Activated T-cell treated with anti-CD3 and anti-CD28 coated beads for 48 hours (primary cell): ENCODE data around the gene OR2A14.
"Not testable (repeated sequence)": the region's sequence is repeated elsewhere in the genome, so short reads cannot be mapped to it uniquely, and the experiment has no call there.

Source experiments
- DNase-seq: peaks from one replicate; pipeline ENCODE4 v3.0.0-alpha.2; 2020; ENCODE audit warnings: low read depth

The OR2A14 gene

DNA sequence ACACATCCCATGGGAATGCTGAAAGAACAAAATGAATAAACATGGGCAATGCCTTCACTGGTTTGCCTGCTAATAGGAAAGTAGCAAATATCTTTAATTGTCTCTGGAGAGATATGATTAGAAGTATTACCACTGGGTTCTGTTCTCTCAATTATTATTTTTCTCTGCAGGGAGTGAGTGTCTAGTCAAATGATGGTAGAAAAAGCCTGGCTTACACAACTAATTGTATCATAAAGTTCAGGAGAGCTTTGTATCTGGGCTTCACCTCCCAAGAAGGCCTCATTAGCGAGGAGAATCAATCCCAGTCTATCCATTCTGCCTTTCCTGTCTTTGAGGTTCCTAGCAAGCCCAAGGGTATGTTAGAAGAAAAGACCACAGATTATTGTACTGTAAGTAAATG, at the start of gene OR2A14:
Gene OR2A14, plus strand, starts transcription at position 301 of the 400 bp plus-strand sequence. CDS start 5,937 bp downstream, outside the sequence.
- no peak for DNase-seq

DNA sequence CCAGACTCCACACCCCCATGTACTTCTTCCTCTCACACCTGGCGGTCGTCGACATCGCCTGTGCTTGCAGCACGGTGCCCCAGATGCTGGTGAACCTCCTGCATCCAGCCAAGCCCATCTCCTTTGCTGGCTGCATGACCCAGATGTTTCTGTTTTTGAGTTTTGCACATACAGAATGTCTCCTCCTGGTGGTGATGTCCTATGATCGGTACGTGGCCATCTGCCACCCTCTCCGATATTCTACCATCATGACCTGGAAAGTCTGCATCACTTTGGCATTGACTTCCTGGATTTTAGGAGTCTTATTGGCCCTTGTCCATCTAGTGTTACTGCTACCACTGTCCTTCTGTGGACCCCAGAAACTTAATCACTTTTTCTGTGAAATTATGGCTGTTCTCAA, 48.6 kb upstream of the OR2A14 start:
- DNase-seq, result no peak

- DNase-seq, result no peak
Observed at GRCh38 chr7:144085978-144086377, 37.0 kb upstream of the OR2A14 start, which contains the start of gene OR2A12. OR2A12 (plus strand) TSS chr7:144086278; CDS start chr7:144095108, 8,830 bp downstream.

GRCh38 chr7:144086730-144087129, 36.2 kb upstream of the OR2A14 start:
- DNase-seq, result no peak

GRCh38 chr7:144087230-144087629, 35.7 kb upstream of the OR2A14 start:
- no peak for DNase-seq

GRCh38 chr7:144090667-144091066, 32.3 kb upstream of the OR2A14 start:
- DNase-seq, result no peak

- DNase-seq, result no peak
Observed at GRCh38 chr7:144098776-144099175, 24.2 kb upstream of the OR2A14 start.

- DNase-seq, result no peak
Observed at GRCh38 chr7:144100607-144101006, 22.4 kb upstream of the OR2A14 start.

DNA sequence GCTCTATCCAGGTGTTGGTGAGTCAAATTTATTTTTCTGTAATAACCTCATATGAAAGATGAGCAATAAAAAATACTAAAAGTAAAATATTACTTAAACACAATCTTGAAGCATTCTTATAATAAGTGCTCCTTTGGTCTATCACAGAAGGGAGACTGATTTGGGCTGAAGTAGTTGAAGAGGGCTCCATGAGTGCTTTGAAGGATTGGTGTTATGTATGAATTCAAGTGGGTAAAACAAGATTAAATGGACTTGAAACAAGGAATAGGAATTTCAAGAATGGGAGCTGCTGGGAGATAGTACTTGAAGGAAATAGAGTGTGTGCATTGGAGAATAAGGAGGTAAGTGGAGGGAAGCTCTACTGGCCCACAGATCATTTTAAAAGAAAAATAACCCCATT, 20.9 kb upstream of the OR2A14 start:
- DNase-seq, result no peak

GRCh38 chr7:144105211-144105610, 17.8 kb upstream of the OR2A14 start:
- DNase-seq, result no peak

DNA sequence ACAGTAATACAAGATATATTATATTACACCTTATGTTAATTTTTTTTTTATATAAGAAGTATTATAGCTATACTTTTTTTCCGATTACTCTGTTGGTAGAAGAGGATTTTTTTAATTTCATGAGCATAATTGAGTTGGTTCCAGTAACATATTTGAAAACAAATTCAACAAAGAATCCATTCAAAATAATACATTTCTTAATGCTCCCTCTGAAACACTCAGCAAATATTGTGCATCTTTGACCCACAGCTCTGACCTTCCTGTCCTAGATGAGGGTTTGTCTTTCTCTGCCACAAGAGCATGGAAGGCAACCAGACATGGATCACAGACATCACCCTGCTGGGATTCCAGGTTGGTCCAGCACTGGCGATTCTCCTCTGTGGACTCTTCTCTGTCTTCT, 13.7 kb upstream of the OR2A14 start, which contains the start of gene OR2A2:
Gene OR2A2, plus strand, starts transcription at position 301 of the 400 bp plus-strand sequence. Its CDS starts 0 bp downstream, at position 301.
- DNase-seq, result no peak

DNA sequence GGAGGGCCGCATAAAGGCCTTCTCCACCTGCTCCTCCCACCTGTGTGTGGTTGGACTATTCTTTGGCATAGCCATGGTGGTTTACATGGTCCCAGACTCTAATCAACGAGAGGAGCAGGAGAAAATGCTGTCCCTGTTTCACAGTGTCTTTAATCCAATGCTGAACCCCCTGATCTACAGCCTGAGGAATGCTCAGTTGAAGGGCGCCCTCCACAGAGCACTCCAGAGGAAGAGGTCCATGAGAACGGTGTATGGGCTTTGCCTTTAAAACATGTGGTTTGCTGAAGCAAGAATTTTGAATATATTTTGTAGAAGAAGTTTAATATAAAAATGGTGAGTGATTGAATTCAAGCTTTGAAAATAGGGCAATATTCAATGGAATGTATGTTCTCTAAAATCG, 12.7 kb upstream of the OR2A14 start:
- no peak for DNase-seq

DNA sequence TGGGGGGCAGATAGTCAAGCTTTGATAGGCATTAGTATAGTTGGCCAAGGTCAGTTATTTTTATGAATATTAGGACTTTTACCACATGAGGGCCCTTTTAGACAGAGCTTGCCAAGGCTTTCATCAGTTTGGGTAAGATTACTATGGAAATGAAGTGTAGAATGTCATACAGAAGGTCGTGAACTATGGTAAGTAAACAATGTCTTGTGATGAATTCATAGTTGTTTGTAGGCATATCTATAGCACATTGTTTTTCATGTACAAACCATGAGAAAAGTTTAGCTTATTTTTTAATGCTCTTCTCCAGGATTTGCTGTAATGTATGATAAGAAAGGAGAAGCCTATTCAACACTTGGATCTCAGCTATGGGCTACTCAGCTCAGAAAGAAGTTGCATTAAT, 9.3 kb upstream of the OR2A14 start:
- DNase-seq, result no peak

DNA sequence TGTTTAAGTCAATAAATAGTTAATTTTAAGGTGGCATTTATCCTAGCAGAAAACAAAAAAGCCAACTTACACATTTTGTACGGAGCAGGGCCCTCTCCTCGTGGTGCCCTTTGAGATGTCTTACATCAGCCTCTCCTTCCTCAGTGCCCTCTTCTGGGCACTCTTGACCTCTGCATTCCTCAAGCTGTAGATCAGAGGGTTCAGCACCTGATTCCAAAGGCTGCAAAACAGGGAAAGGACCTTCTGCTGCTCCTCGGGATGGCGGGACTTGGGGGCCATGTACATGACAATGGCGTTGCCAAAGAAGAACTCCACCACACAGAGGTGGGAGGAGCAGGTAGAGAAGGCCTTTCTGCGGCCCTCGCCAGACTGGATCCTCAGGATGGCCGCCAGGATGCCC, 4.6 kb upstream of the OR2A14 start:
- DNase-seq, result no peak

DNA sequence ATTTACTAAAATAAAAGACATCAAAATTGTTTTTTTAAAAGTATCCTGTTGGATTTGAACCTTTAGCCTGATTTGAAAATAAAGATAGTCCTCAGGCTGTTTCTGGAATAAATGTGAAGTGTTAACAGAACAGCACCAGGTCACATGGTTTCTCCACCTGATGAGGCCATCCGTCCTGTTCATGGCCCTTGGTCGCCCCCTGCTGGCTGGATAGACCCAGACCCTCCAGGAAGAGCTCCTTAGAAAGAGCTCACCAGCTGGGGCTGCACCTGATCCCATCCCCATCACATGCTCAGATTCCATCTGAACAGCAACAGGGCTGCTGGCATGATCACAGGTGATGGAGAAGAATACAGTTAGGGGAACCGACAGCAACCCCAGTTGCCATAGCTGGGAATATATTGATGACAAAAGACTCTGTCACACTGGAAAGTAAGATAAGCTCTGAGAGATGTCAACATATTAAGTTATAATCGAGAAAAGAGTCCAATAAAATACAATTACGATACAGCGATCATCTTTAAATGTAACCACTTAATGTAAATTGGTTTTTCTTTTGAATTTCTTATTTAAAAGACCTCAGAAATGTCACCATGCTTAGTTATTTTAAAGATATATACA, 4.8 kb downstream of the OR2A14 start:
- peak; percentile 83 for DNase-seq

GRCh38 chr7:144129601-144130000, 6.6 kb downstream of the OR2A14 start:
- DNase-seq, result not testable (repeated sequence)

DNA sequence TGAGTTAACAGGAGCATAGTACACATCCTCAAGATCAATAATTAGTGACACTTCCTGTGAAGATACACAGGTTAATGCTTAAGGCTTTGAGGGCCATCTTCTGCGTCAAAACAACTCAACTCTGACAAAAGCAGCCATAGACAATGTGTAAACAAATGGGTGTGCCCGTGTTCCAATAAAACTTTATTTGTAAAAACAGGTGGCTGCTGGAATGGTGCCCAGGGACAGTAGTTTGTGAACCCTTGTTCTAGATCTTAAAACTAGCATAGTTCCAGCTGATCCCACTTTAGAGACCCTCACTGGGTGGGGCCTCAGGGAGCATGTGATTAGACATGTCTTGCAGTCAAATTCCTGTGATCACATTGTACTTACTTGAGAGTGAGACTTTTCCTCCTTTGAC, 7.8 kb downstream of the OR2A14 start:
- DNase-seq, result no peak

DNA sequence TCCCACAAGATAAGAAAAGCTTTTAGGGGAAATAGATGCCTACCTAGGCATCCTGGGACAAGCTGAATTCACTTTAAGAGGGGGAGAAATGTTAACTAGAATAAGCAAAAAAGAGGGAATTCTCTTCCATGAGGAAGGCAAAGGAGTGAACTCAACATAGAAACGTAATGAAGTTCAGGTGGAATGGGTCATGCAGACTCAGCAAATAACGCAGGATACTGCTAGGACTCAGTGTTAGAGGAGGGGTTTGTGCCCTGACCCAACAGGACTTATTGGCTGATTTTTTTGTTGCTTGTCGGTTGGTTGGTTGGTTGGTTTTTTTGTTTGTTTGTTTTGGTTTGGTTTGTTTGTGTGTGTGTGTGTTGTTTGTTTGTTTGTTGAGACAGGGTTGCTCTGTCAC, 9.3 kb downstream of the OR2A14 start:
- no peak for DNase-seq

GRCh38 chr7:144133307-144133706, 10.3 kb downstream of the OR2A14 start:
- no peak for DNase-seq

GRCh38 chr7:144134116-144134515, 11.1 kb downstream of the OR2A14 start:
- DNase-seq, result no peak

- no peak for DNase-seq
Observed at GRCh38 chr7:144137501-144137900, 14.5 kb downstream of the OR2A14 start.

DNA sequence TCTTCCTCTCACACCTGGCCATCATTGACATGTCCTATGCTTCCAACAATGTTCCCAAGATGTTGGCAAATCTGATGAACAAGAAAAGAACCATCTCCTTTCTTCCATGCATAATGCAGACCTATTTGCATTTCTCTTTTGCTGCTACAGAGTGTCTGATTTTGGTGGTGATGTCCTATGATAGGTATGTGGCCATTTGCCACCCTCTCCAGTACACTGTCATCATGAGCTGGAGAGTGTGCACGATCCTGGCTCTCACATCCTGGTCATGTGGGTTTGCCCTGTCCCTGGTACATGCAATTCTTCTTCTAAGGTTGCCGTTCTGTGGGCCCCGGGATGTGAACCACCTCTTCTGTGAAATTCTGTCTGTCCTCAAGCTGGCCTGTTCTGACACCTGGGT, 19.2 kb downstream of the OR2A14 start:
- no peak for DNase-seq

GRCh38 chr7:144144426-144144825, 21.4 kb downstream of the OR2A14 start:
- no peak for DNase-seq

- no peak for DNase-seq
Observed at GRCh38 chr7:144148224-144148827, 25.4 kb downstream of the OR2A14 start.
